ENCODE results near the gene ITGA1. TPM values are rescaled to one million over a fixed set of nuclear protein-coding genes. Genes with fewer than 3 reads are reported as not detected.
A peak's percentile ranks its signal among the peaks of the same experiment; 100 is the strongest.
"Not testable (repeated sequence)": the region's sequence is repeated elsewhere in the genome, so short reads cannot be mapped to it uniquely, and the experiment has no call there.

The ITGA1 gene
- total and polyA plus RNA-seq, 11 donors: 5.5 to 52.0 (median 23.3) TPM

- H3K9me3 ChIP-seq: no peaks in the 10 kb centered on the region
- H3K36me3 ChIP-seq: no peaks in the 10 kb centered on the region
- ATAC-seq (peak in 2 of 4 donors; percentile 41 to 73), DNase-seq (no peak)
- H3K4me1 ChIP-seq: peaks cover 0 to 67% (median 32%) of the 10 kb centered on the region in 12 donors
- H3K4me3 ChIP-seq: no peak overlapping the region
- H3K27ac ChIP-seq: peak overlapping the region in 10 of 12 donors; percentile 7 to 55 (median 26)
- intact Hi-C loops (cut with DNase I): no loop called here
- 46 to 71% (median 62%) methylated on average over 4 of the region's 4 CpGs for WGBS, 4 donors
- H3K27me3 ChIP-seq: no peaks in the 10 kb centered on the region
- TF ChIP-seq POLR2A (IDR thresholded peaks at IDR 0.05): no peak
Observed at GRCh38 chr5:52814352-52815148, 26.8 kb downstream of the ITGA1 start.

GRCh38 chr5:52817818-52818217, 30.1 kb downstream of the ITGA1 start:
- DNase-seq: no peak
- Histone ChIP-seq H3K27me3 (no peaks in the 10 kb centered on the region), H3K27ac (peak overlapping the region in 2 of 12 donors; percentile 19 to 30), H3K4me3 (no peak overlapping the region), H3K4me1 (peaks cover 7 to 62% (median 30%) of the 10 kb centered on the region in 12 donors), H3K36me3 (no peaks in the 10 kb centered on the region), H3K9me3 (no peaks in the 10 kb centered on the region)
- ATAC-seq: no peak
- intact Hi-C loops (cut with DNase I): no loop called here
- WGBS, 4 donors: 85 to 95% (median 87%) methylated on average over 1 of the region's 1 CpG
- TF ChIP-seq POLR2A (IDR thresholded peaks at IDR 0.05) (no peak), CTCF (IDR thresholded peaks at IDR 0.05) (no peak)

- TF ChIP-seq POLR2A (IDR thresholded peaks at IDR 0.05): no peak
- TF ChIP-seq CTCF (IDR thresholded peaks at IDR 0.05): no peak
- H3K9me3 ChIP-seq: no peaks in the 10 kb centered on the region
- no peak for DNase-seq
- intact Hi-C loops (cut with DNase I): no loop called here
- peak overlapping the region in 4 of 12 donors; percentile 10 to 30 (median 15) for H3K27ac ChIP-seq
- H3K27me3 ChIP-seq: no peaks in the 10 kb centered on the region
- ATAC-seq: no peak
- peaks cover 7 to 63% (median 33%) of the 10 kb centered on the region in 12 donors for H3K4me1 ChIP-seq
- no peak overlapping the region for H3K4me3 ChIP-seq
- no peaks in the 10 kb centered on the region for H3K36me3 ChIP-seq
- 61 to 83% (median 78%) methylated on average over 1 of the region's 1 CpG for WGBS, 4 donors
Observed at GRCh38 chr5:52818360-52818759, 30.6 kb downstream of the ITGA1 start.

GRCh38 chr5:52818807-52819206, 31.1 kb downstream of the ITGA1 start:
- H3K4me3 ChIP-seq; H3K36me3 ChIP-seq; H3K9me3 ChIP-seq; DNase-seq; intact Hi-C loops (cut with DNase I); H3K27me3 ChIP-seq; ATAC-seq: not testable (repeated sequence)
- Histone ChIP-seq H3K27ac (peak overlapping the region in 3 of 12 donors; percentile 10 to 19 (median 11)), H3K4me1 (peaks cover 7 to 61% (median 31%) of the 10 kb centered on the region in 12 donors)
- 73 to 84% (median 78%) methylated on average over 3 of the region's 3 CpGs for WGBS, 4 donors

GRCh38 chr5:52821901-52822300, 34.2 kb downstream of the ITGA1 start:
- H3K4me1 ChIP-seq: peaks cover 3 to 40% (median 18%) of the 10 kb centered on the region in 12 donors
- H3K36me3 ChIP-seq: peaks cover 0 to 3% (median 0%) of the 10 kb centered on the region in 9 donors
- H3K27ac ChIP-seq: peak overlapping the region in 9 of 12 donors; percentile 3 to 53 (median 44)
- no peak overlapping the region for H3K4me3 ChIP-seq
- intact Hi-C loops (cut with DNase I): no loop called here
- TF ChIP-seq CTCF (IDR thresholded peaks at IDR 0.05) (no peak), POLR2A (IDR thresholded peaks at IDR 0.05) (no peak)
- WGBS, 4 donors: 37 to 51% (median 47%) methylated on average over 1 of the region's 1 CpG
- no peaks in the 10 kb centered on the region for H3K9me3 ChIP-seq
- DNase-seq (no peak), ATAC-seq (no peak)
- H3K27me3 ChIP-seq: no peaks in the 10 kb centered on the region
